ENCODE results near the gene CMSS1.

CMSS1 gene

DNA sequence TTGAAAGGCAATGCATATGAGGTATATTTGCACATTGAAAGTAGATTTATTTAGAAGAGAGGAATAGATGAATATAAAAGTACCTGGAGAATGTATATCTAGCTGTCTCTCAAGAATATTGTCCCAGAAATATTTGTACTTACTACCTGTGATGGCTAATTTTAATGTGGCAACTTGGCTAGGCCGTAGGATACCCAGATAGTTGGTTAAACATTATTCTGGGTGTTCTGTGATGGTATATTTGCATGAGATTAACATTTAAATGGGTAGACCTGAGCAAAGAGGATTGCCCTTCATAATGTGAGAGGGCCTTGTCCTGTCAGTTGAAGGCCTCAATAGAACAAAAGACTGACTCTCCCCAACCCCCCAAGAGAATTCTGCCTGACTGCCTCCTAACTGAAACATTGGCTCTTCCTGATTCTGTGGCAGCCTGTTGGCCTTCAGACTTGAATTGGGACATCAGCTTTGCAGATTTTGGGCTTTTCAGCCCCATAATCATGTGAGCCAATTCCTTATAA, 366.0 kb downstream of the CMSS1 start:
- Histone ChIP-seq H4K20me1 (ENCODE audit: insufficient read depth, low read length) (no peaks in the 10 kb centered on the region), H3K4me3 (ENCODE audit: low read depth, low read length, poor library complexity, severe bottlenecking) (no peak overlapping the region), H3F3A (ENCODE audit: insufficient read depth, low read length) (no peaks in the 10 kb centered on the region), H2AFZ (ENCODE audit: low read length) (no peak overlapping the region), H3K9me2 (ENCODE audit: low read depth, low read length) (no peaks in the 10 kb centered on the region), H3K27ac (ENCODE audit: low read depth, low read length, poor library complexity, severe bottlenecking) (no peak overlapping the region), H3K79me2 (ENCODE audit: insufficient read depth, low read length) (no peaks in the 10 kb centered on the region), H3K9me3 (ENCODE audit: low read length) (peaks cover 5% of the 10 kb centered on the region; the same call in 1 of the 2 replicates), H3K4me1 (ENCODE audit: insufficient read depth, low read length, severe bottlenecking) (no peaks in the 10 kb centered on the region), H3K4me2 (ENCODE audit: low read length) (no peak overlapping the region), H3K36me3 (ENCODE audit: insufficient read depth, low read length) (peaks cover 6% of the 10 kb centered on the region), H3K27me3 (ENCODE audit: insufficient read depth, low read length) (no peaks in the 10 kb centered on the region), H3K9ac (ENCODE audit: low read length) (no peak overlapping the region)
- no peak for TF ChIP-seq EZH2 (IDR thresholded peaks at IDR 0.05; ENCODE audit: borderline replicate concordance, low read length)
- TF ChIP-seq, protein P1, sequence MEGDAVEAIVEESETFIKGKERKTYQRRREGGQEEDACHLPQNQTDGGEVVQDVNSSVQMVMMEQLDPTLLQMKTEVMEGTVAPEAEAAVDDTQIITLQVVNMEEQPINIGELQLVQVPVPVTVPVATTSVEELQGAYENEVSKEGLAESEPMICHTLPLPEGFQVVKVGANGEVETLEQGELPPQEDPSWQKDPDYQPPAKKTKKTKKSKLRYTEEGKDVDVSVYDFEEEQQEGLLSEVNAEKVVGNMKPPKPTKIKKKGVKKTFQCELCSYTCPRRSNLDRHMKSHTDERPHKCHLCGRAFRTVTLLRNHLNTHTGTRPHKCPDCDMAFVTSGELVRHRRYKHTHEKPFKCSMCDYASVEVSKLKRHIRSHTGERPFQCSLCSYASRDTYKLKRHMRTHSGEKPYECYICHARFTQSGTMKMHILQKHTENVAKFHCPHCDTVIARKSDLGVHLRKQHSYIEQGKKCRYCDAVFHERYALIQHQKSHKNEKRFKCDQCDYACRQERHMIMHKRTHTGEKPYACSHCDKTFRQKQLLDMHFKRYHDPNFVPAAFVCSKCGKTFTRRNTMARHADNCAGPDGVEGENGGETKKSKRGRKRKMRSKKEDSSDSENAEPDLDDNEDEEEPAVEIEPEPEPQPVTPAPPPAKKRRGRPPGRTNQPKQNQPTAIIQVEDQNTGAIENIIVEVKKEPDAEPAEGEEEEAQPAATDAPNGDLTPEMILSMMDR (IDR thresholded peaks at IDR 0.05; ENCODE audit: low read length): no peak

DNA sequence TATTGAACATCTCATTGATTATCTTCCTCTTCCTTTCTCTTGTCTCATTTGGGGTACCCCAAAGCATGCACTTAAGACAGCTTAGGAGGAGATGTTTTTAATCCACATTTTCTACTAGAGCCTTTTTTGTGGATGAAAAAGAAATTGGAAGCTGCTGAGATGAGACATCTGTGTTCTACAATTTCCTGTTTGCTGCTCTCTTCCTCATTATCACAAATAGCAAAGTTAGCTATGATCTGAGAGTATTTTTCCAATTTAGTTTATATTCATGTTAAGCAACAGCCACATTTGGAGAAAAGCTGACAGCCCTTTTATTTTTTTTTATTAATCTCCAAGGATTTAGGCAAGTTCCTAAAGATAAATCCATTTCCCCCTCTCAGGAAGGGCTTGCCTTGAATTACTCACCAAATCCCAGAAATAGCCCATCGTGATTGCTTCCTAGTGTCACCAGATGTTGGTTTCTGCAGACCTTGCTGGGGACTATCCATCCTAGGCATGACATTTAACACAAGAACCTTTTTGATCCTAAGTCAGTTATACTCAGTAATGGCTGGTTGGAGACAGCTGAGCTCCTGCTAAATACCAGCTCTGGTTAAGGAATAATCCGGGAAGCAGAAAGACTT, 367.4 kb downstream of the CMSS1 start:
- Histone ChIP-seq H2AFZ (ENCODE audit: low read length) (no peak overlapping the region), H3K27me3 (ENCODE audit: insufficient read depth, low read length) (no peaks in the 10 kb centered on the region), H3F3A (ENCODE audit: insufficient read depth, low read length) (no peaks in the 10 kb centered on the region), H3K4me2 (ENCODE audit: low read length) (no peak overlapping the region), H4K20me1 (ENCODE audit: insufficient read depth, low read length) (no peaks in the 10 kb centered on the region), H3K79me2 (ENCODE audit: insufficient read depth, low read length) (no peaks in the 10 kb centered on the region), H3K36me3 (ENCODE audit: insufficient read depth, low read length) (no peaks in the 10 kb centered on the region), H3K9ac (ENCODE audit: low read length) (no peak overlapping the region), H3K4me1 (ENCODE audit: insufficient read depth, low read length, severe bottlenecking) (no peaks in the 10 kb centered on the region), H3K9me3 (ENCODE audit: low read length) (no peaks in the 10 kb centered on the region), H3K4me3 (ENCODE audit: low read depth, low read length, poor library complexity, severe bottlenecking) (no peak overlapping the region), H3K9me2 (ENCODE audit: low read depth, low read length) (no peaks in the 10 kb centered on the region), H3K27ac (ENCODE audit: low read depth, low read length, poor library complexity, severe bottlenecking) (no peak overlapping the region)
- TF ChIP-seq EZH2 (IDR thresholded peaks at IDR 0.05; ENCODE audit: borderline replicate concordance, low read length): no peak
- TF ChIP-seq, protein P1 (IDR thresholded peaks at IDR 0.05; ENCODE audit: low read length): no peak

DNA sequence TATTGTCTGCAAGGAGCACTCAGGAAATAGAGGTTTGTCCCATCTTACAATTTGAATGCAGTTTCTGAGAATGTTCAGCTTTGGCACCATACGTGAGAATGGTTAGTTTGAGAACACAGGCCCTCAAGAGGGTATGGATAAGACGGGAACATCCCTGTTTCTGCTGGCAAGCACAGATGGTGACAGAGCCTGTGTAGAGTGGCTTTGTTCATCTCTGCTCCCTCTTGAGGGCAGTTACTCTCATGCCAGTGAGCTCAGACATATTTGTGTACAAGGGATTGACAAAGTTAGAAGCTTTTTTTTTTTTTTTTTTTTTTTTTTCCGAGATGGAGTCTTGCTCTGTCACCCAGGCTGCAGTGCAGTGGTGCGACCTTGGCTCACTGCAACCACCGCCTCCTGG, 368.2 kb downstream of the CMSS1 start:
- H4K20me1 ChIP-seq (ENCODE audit: insufficient read depth, low read length): no peaks in the 10 kb centered on the region
- H3K9ac ChIP-seq (ENCODE audit: low read length): no peak overlapping the region
- H3K9me2 ChIP-seq (ENCODE audit: low read depth, low read length): no peaks in the 10 kb centered on the region
- no peak overlapping the region for H3K27ac ChIP-seq (ENCODE audit: low read depth, low read length, poor library complexity, severe bottlenecking)
- no peak overlapping the region for H3K4me3 ChIP-seq (ENCODE audit: low read depth, low read length, poor library complexity, severe bottlenecking)
- H3F3A ChIP-seq (ENCODE audit: insufficient read depth, low read length): no peaks in the 10 kb centered on the region
- no peaks in the 10 kb centered on the region for H3K4me1 ChIP-seq (ENCODE audit: insufficient read depth, low read length, severe bottlenecking)
- no peaks in the 10 kb centered on the region for H3K27me3 ChIP-seq (ENCODE audit: insufficient read depth, low read length)
- H2AFZ ChIP-seq (ENCODE audit: low read length): no peak overlapping the region
- H3K9me3 ChIP-seq (ENCODE audit: low read length): no peaks in the 10 kb centered on the region
- no peaks in the 10 kb centered on the region for H3K36me3 ChIP-seq (ENCODE audit: insufficient read depth, low read length)
- no peak overlapping the region for H3K4me2 ChIP-seq (ENCODE audit: low read length)
- TF ChIP-seq, protein P1 (IDR thresholded peaks at IDR 0.05; ENCODE audit: low read length): no peak
- TF ChIP-seq EZH2 (IDR thresholded peaks at IDR 0.05; ENCODE audit: borderline replicate concordance, low read length): no peak
- H3K79me2 ChIP-seq (ENCODE audit: insufficient read depth, low read length): no peaks in the 10 kb centered on the region

All from OCI-LY1 (cell line).